Colonic mucosa (tissue), 4 donors: Measurements from ENCODE around the gene MTG1. TPM values are rescaled to one million over a fixed set of nuclear protein-coding genes. Genes with fewer than 3 reads are reported as not detected.

Experiments used
- DNase-seq: peaks from one replicate; pipeline ENCODE4 v3.0.0-alpha.2; 2020
- H3K27ac ChIP-seq: fragments of 200-600 bp; one replicate; pipeline ENCODE4 v1.8.0; 2021
- H3K27me3 ChIP-seq: fragments of 200-600 bp; one replicate; pipeline ENCODE4 v1.8.0; 2021
- H3K36me3 ChIP-seq: fragments of 200-600 bp; one replicate; pipeline ENCODE4 v1.8.0; 2021
- H3K4me1 ChIP-seq: fragments of 200-600 bp; one replicate; pipeline ENCODE4 v1.8.0; 2021; ENCODE audit warnings: mild to moderate bottlenecking
- H3K4me3 ChIP-seq: fragments of 200-600 bp; one replicate; pipeline ENCODE4 v1.8.0; 2021
- H3K9ac ChIP-seq, 2 donors: one replicate each; pipeline ENCODE4 v1.7.0; 2013; ENCODE audit warnings: control low read depth in 2 of 2, low read depth in 2 of 2, low read length in 2 of 2
- H3K9me3 ChIP-seq: fragments of 200-600 bp; one replicate; pipeline ENCODE4 v1.8.0; 2021
- CTCF ChIP-seq: fragments of 200-600 bp; IDR thresholded peaks from one replicate; pipeline ENCODE4 v1.8.0; 2022; ENCODE audit warnings: antibody characterized with exemption, mild to moderate bottlenecking
- intact Hi-C: fragments of 100-400 bp; cut with DNase I; formaldehyde crosslinking; loops from one replicate; pipeline ENCODE4 v1.14.1; 2022
- total RNA-seq, 2 donors: library from RNA; stranded (reverse); fragmentation: NEBNext Ultra II Directional in 1 of 2; extraction: Animal tissue kit (Norgen Biotek cat#: 25700) in 1 of 2; gene quantifications; one replicate each; pipeline ENCODE4 v1.2.1, GENCODE V29; 2021
- donor health status: healthy.
- donor health status: DM: no; HTN: no; CAD: no.
- donor health status: DM: no; HTN: no; CAD: no.

Gene MTG1
- total RNA-seq, 2 donors from 2014 or later: 31.2 to 59.5 TPM

- TF ChIP-seq CTCF: no peak
- Histone ChIP-seq H3K4me1 (no peaks in the 10 kb centered on the region), H3K4me3 (no peak overlapping the region), H3K27ac (no peak overlapping the region), H3K36me3 (no peaks in the 10 kb centered on the region), H3K27me3 (no peaks in the 10 kb centered on the region), H3K9me3 (peaks cover 3% of the 10 kb centered on the region), H3K9ac (no peak overlapping the region)
- peak; percentile 15 for DNase-seq
- intact Hi-C loops: no loop called here
Observed at GRCh38 chr10:133442191-133442966, 48.4 kb downstream of the MTG1 start.

- no peaks in the 10 kb centered on the region for H3K27me3 ChIP-seq
- no peaks in the 10 kb centered on the region for H3K4me1 ChIP-seq
- H3K4me3 ChIP-seq: no peak overlapping the region
- DNase-seq: peak; percentile 10
- H3K36me3 ChIP-seq: no peaks in the 10 kb centered on the region
- H3K9me3 ChIP-seq: peaks cover 10% of the 10 kb centered on the region
- no peak overlapping the region for H3K9ac ChIP-seq
- no peak for TF ChIP-seq CTCF
- intact Hi-C loops: no loop called here
- H3K27ac ChIP-seq: no peak overlapping the region
Observed at GRCh38 chr10:133442967-133443924, 49.3 kb downstream of the MTG1 start.

DNA sequence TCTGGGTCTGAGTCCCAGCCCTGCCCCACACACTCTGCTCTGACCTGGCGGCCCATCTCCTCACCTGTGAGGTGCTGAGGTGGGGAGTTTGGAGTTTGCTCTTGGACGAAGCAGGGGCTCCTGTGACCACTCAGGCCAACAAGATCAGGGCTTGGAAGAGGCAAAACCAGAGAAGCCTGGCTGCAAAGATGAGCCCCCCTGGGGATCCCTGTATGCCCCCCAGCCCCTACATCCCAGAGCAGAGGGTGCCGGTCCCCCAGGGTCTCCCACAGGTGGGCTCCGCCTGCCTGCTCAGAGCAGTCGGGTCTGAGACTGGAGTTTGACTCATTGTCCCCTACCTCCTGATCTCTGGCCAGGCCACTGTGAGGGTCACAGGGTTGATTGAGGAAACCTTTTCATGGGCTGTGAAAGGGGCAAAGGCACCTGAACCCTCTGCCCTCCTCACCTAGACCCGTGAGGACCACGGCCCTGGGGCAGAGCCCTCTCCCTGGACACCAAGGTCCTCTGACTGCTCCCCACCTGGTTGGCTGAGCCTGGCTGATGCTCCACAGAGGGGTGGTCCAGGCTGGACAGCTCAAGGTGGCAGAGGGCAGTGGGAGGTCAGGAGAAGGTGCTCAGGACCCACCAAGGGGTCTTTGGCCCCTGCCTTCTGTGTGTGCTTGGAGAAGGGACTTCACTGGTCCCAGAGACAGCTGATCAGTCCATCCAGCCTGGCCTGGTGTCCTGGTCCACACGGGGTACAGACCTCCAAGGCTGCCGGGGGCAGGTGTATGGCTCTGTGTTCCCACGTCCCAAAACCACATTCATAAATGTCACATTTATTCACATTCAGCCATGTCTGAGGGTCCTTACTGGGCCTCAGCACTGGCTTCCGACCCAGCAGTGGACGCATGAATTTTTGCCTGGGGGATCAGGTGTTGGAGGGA lies 50.6 kb downstream of the MTG1 start:
- intact Hi-C loops: no loop called here

DNA sequence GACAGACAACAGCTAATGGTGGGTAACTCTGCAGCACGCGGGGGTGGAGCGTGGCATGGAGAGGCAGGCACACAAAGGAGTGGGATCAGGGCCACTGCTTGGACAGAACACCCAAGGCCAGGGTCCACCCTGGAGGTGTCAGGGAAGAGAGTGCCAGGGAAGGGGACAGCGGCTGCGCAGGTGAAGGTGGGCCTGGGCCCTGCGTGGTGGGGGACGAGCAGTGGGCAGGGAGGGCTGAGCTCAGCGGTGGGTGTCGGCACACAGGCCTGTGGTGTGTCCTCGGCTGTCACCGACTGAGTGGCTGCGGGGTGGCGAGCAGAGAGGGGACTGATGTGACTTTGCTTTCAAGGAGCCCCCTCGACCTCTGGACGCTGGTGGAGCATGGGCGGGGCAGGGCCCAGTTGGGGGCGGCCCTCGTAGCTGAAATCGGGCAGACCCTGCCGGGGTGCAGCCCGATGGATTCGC lies 51.3 kb downstream of the MTG1 start:
- peak; percentile 16 for DNase-seq
- no peak overlapping the region for H3K9ac ChIP-seq
- no peaks in the 10 kb centered on the region for H3K4me1 ChIP-seq
- H3K27ac ChIP-seq: no peak overlapping the region
- intact Hi-C loops: no loop called here
- TF ChIP-seq CTCF: no peak
- H3K9me3 ChIP-seq: peaks cover 10% of the 10 kb centered on the region
- H3K36me3 ChIP-seq: no peaks in the 10 kb centered on the region
- H3K27me3 ChIP-seq: no peaks in the 10 kb centered on the region
- H3K4me3 ChIP-seq: no peak overlapping the region

More for the DNA sequence above, 50.6 kb downstream of the MTG1 start:
- Histone ChIP-seq H3K36me3 (no peaks in the 10 kb centered on the region), H3K27me3 (no peaks in the 10 kb centered on the region), H3K27ac (no peak overlapping the region), H3K4me1 (no peaks in the 10 kb centered on the region), H3K9me3 (peaks cover 10% of the 10 kb centered on the region), H3K4me3 (no peak overlapping the region), H3K9ac (no peak overlapping the region)
- no peak for TF ChIP-seq CTCF
- DNase-seq: no peak
